Mucosa of descending colon (tissue), 3 donors: ENCODE results near the gene TNFSF15. TPM values are rescaled to one million over a fixed set of nuclear protein-coding genes. Genes with fewer than 3 reads are reported as not detected.

ENCODE experiments used
- ATAC-seq: fragments of 200-7000 bp; cut with Tn5 transposase; one replicate; pipeline ENCODE4 v1.9.1; 2020; ENCODE audit warnings: mild to moderate bottlenecking, moderate library complexity
- DNase-seq, 3 donors: peaks; one replicate each; pipeline ENCODE4 v3.0.0-alpha.2; 2020
- H3K36me3 ChIP-seq: fragments of 200-600 bp; one replicate; pipeline ENCODE4 v1.8.0; 2021; ENCODE audit warnings: low read depth, mild to moderate bottlenecking
- H3K4me1 ChIP-seq: fragments of 200-600 bp; one replicate; pipeline ENCODE4 v1.8.0; 2021; ENCODE audit warnings: low read depth, mild to moderate bottlenecking
- H3K4me3 ChIP-seq: fragments of 200-600 bp; one replicate; pipeline ENCODE4 v1.8.0; 2021; ENCODE audit warnings: mild to moderate bottlenecking
- H3K9me3 ChIP-seq: fragments of 200-600 bp; one replicate; pipeline ENCODE4 v1.8.0; 2021; ENCODE audit warnings: mild to moderate bottlenecking
- CTCF ChIP-seq: fragments of 200-600 bp; IDR thresholded peaks from one replicate; pipeline ENCODE4 v1.8.0; 2022; ENCODE audit warnings: antibody characterized with exemption, mild to moderate bottlenecking
- intact Hi-C, 2 donors: fragments of 100-400 bp; cut with DNase I in 1 of 2; cut with micrococcal nuclease in 1 of 2; formaldehyde crosslinking; loops; one replicate each; pipeline versions ENCODE4 v1.11.0 to v1.11.1; 2022; cut with DNase I, micrococcal nuclease
- total RNA-seq, 3 donors: library from RNA; stranded (reverse); fragmentation: NEBNext Ultra II Directional in 2 of 3; extraction: Animal tissue kit (Norgen Biotek cat#: 25700) in 2 of 3; gene quantifications; one replicate each; pipeline versions ENCODE4 v1.2.1 to v1.2.4, GENCODE V29; 2021 to 2023
- donor health status: DM: no; HTN: no; CAD: no; lungs with moderate emphysema.
- donor health status: DM: no; HTN: no; CAD: no.
- donor health status: DM: no; HTN: yes; CAD: no.

Gene TNFSF15
- total RNA-seq, 3 donors from 2014 or later = 0.80 to 8.7 (median 2.8) TPM

DNA sequence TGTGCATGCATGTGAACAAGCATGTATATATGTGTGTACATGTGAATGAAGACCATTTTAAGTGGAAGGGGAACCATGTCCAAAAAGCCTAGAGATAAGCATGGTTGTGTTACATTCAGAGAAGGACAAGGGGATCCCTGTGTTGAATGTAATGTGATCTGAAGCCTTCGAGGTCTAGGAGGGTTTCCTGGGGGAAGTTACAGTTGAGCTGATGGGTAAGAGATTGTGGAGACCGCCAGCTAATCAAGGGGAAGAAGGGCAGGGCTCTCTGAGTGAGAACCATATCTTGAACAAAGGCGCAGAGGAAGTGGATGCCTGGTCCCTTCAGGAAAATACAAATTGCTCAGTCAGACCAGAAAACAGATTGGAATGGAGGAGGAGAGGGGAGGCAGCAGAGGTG is 45.5 kb upstream of the TNFSF15 start:
- TF ChIP-seq CTCF = no peak
- no peaks in the 10 kb centered on the region for H3K9me3 ChIP-seq
- no peak for ATAC-seq
- intact Hi-C loops = no loop called here
- peaks cover 15% of the 10 kb centered on the region for H3K4me1 ChIP-seq
- DNase-seq = no peak
- H3K4me3 ChIP-seq = no peak overlapping the region
- no peaks in the 10 kb centered on the region for H3K36me3 ChIP-seq

DNA sequence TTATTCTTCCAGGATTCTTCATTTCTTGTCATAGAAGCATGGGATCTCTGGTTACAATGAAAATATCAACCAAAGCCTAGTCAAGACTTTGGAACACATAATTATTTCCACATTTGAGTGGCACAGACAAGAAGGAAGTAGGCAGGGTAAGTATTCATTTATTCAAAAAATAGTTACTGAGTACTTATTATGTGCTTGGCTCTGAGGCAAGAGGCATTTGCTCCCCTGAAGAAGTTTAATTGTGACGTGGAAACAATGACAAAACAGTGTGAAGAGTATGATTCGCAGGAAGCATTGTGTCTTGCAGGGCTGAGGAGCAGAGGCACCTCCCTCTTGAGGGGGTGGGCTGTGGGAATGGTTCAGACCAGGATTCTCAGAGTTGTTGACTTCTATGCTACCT is 45.0 kb upstream of the TNFSF15 start:
- no peaks in the 10 kb centered on the region for H3K9me3 ChIP-seq
- TF ChIP-seq CTCF = no peak
- H3K36me3 ChIP-seq = no peaks in the 10 kb centered on the region
- DNase-seq (no peak), ATAC-seq (no peak)
- peaks cover 15% of the 10 kb centered on the region for H3K4me1 ChIP-seq
- intact Hi-C loops = no loop called here
- no peak overlapping the region for H3K4me3 ChIP-seq

- Histone ChIP-seq H3K36me3 (no peaks in the 10 kb centered on the region), H3K9me3 (no peaks in the 10 kb centered on the region), H3K4me1 (peaks cover 15% of the 10 kb centered on the region), H3K4me3 (no peak overlapping the region)
- no peak for ATAC-seq
- DNase-seq = no peak
- TF ChIP-seq CTCF = no peak
- intact Hi-C loops = no loop called here
These were observed 43.6 kb upstream of the TNFSF15 start for GRCh38 chr9:114849450-114849849.

DNA sequence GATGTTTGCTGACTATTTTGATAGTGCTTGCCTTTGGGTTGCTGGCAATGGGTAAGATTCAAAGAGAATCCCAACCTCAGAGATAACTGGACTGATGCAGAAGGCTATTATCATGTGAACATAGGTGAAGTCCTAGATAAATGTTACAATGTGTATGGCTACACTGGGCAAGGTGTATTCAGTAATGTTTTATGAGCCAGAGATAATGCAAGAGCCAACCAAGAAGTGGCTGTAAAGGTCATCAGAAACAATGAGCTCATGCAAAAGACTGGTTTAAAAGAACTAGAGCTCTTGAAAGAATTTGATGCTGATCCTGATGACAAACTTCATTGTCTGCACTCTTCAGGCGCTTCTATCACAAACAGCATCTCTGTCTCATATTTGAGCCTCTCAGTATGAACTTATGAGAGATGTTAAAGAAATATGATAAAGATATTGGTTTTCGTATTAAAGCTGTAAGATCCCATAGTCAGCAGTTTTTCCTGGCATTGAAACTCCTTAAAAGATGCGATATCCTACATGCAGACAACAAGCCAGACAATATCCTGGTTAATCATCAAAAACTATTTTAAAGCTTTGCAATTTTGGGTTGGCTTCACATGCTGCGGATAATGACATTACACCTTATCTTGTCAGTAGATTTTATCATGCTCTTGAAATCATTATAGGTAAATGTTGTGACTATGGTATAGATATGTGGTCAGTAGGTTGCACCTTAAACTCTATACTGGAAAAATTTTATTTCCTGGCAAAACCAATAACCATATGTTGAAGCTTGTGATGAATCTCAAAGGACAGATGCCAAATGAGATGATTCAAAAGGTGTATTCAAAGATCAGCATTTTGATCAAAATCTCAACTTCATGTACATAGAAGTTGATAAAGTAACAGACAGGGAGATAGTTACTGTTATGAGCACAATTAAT is 41.9 kb upstream of the TNFSF15 start:
- intact Hi-C loops = no loop called here
- H3K4me3 ChIP-seq = no peak overlapping the region
- H3K4me1 ChIP-seq = peaks cover 9% of the 10 kb centered on the region
- DNase-seq = no peak
- TF ChIP-seq CTCF = no peak
- no peak for ATAC-seq
- H3K9me3 ChIP-seq = no peaks in the 10 kb centered on the region
- no peaks in the 10 kb centered on the region for H3K36me3 ChIP-seq

DNA sequence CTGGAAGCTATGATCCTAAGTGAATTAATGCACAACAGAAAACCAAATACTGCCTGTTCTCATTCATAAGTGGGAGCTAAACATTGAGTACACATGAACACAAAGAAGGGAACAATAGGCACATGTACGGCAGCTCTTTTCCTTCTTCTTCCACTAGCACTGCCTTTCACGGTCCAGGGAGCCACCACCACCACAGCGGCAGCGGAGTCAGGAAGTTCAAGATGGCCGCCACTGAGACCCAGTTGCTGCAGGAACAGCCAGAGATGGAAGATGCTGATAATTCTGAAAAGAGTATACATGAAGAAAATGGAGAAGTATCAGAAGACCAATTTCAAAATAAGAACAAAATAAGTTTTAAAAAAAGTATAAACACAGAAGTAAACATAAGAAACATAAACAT is 39.5 kb upstream of the TNFSF15 start:
- H3K4me1 ChIP-seq = no peaks in the 10 kb centered on the region
- no peaks in the 10 kb centered on the region for H3K9me3 ChIP-seq
- H3K4me3 ChIP-seq = no peak overlapping the region
- DNase-seq (no peak), ATAC-seq (no peak)
- H3K36me3 ChIP-seq = no peaks in the 10 kb centered on the region
- intact Hi-C loops = no loop called here
- TF ChIP-seq CTCF = no peak
